Measurements from ENCODE around the gene EFNA5. TPM values are rescaled to one million over a fixed set of nuclear protein-coding genes. Genes with fewer than 3 reads are reported as not detected.

Gene EFNA5
- total and polyA plus RNA-seq, 2 of the 13 experiments (the other 11 are each of a cell fraction or from before 2014, with no cell fraction given): not detected

DNA sequence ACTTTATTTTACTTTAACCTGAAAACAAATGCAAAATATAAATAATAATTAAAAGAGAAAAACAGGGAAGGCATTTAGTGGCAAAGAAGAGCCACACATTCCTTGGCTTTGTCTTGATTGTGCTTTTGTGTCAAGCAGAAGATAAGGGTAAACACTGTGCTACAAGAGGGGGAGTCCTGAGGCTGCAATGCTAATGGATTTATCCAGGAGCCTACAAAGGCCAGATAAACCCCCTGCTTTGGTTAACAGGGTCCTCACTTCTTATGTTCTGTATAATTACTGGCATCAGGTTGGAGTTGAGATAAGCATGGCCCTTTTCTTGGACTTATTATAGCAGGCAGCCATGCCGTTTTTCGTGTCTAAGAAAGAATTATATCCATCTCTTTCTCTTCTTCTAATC, 302.8 kb downstream of the EFNA5 start:
- no peak for ATAC-seq
- Histone ChIP-seq H3K4me2 (ENCODE audit: low read depth, low read length) (no peak overlapping the region), H2AFZ (ENCODE audit: low read length) (no peak overlapping the region), H3K9me3 (ENCODE audit: low read length) (no peaks in the 10 kb centered on the region), H4K20me1 (ENCODE audit: insufficient read depth, low read length) (no peaks in the 10 kb centered on the region), H3K36me3 (replicated peaks in 1 of 2; ENCODE audit: control insufficient read depth in 1 of 2, insufficient read depth in 2 of 2, low read length in 2 of 2) (no peaks in the 10 kb centered on the region), H3K27me3 (ENCODE audit: control insufficient read depth in 1 of 2, insufficient read depth in 2 of 2, low read length in 2 of 2) (no peaks in the 10 kb centered on the region), H3K4me1 (ENCODE audit: insufficient read depth, low read length) (no peaks in the 10 kb centered on the region), H3K27ac (ENCODE audit: extremely low read length, insufficient read depth, low read length) (no peak overlapping the region), H3K4me3 (replicated peaks in 1 of 3; ENCODE audit: insufficient read depth in 1 of 3, low read depth in 2 of 3, low read length in 3 of 3) (no peak overlapping the region), H3K79me2 (ENCODE audit: insufficient read depth, low read length) (no peaks in the 10 kb centered on the region), H3K9ac (ENCODE audit: insufficient read depth, low read depth, low read length) (no peak overlapping the region)
- 0% methylated on average over 2 of the region's 2 CpGs for WGBS (ENCODE audit: low lambda C conversion rate)
- CTCF ChIA-PET (ENCODE audit: low intra/inter-chr PET ratio, low total read pairs): no interaction called here
- TF ChIP-seq ZBTB7B (CRISPR knock-in tag; IDR thresholded peaks at IDR 0.05): no peak
- no peak for DNase-seq (ENCODE audit: low spot score)
- POLR2A ChIA-PET: no interaction called here
- FAIRE-seq: no peak
- intact Hi-C loops (cut with micrococcal nuclease; ENCODE audit: unreplicated experiment): no loop called here
- no TSS peak for BruUV-seq (replicated peaks)
- in situ Hi-C loops (cut with HindIII; ENCODE audit: extremely low pct_ligation_motif_present, low pct_unique_long_range_greater_than_20kb): no loop called here

- no TSS peak for BruUV-seq (replicated peaks)
- WGBS (ENCODE audit: low lambda C conversion rate): 4% methylated on average over 4 of the region's 4 CpGs
- H3K4me2 ChIP-seq (ENCODE audit: low read depth, low read length): no peak overlapping the region
- H3K79me2 ChIP-seq (ENCODE audit: insufficient read depth, low read length): no peaks in the 10 kb centered on the region
- no peak overlapping the region for H3K4me3 ChIP-seq (replicated peaks in 1 of 3; ENCODE audit: insufficient read depth in 1 of 3, low read depth in 2 of 3, low read length in 3 of 3)
- H3K9me3 ChIP-seq (ENCODE audit: low read length): no peaks in the 10 kb centered on the region
- FAIRE-seq (no peak), DNase-seq (ENCODE audit: low spot score) (no peak), ATAC-seq (no peak)
- TF ChIP-seq ZNF354B (CRISPR knock-in tag; IDR thresholded peaks at IDR 0.05): no peak
- no peak for TF ChIP-seq ETS1 (CRISPR knock-in tag; IDR thresholded peaks at IDR 0.05)
- TF ChIP-seq ZSCAN31 (CRISPR knock-in tag; IDR thresholded peaks at IDR 0.05; ENCODE audit: low read depth): no peak
- TF ChIP-seq HHEX (CRISPR knock-in tag; IDR thresholded peaks at IDR 0.05): no peak
- no peak for TF ChIP-seq ZMAT3 (CRISPR knock-in tag; conservative IDR thresholded peaks at IDR 0.05)
- TF ChIP-seq, protein P1, sequence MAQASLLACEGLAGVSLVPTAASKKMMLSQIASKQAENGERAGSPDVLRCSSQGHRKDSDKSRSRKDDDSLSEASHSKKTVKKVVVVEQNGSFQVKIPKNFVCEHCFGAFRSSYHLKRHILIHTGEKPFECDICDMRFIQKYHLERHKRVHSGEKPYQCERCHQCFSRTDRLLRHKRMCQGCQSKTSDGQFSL (CRISPR knock-in tag; IDR thresholded peaks at IDR 0.05): no peak
- TF ChIP-seq LBX2 (CRISPR knock-in tag; IDR thresholded peaks at IDR 0.05; ENCODE audit: borderline replicate concordance): no peak
- TF ChIP-seq ZNF253 (CRISPR knock-in tag; IDR thresholded peaks at IDR 0.05; ENCODE audit: borderline replicate concordance): no peak
- no peak for TF ChIP-seq ZNF335 (CRISPR knock-in tag; IDR thresholded peaks at IDR 0.05)
- no peak for TF ChIP-seq BHLHE40 (IDR thresholded peaks at IDR 0.05; ENCODE audit: low read length)
- no peak for TF ChIP-seq MLX (CRISPR knock-in tag; IDR thresholded peaks at IDR 0.05)
- TF ChIP-seq HNF4G (IDR thresholded peaks at IDR 0.05; ENCODE audit: borderline replicate concordance, low read depth, low read length): no peak
- no peak for TF ChIP-seq HNF4G (CRISPR knock-in tag; IDR thresholded peaks at IDR 0.05; ENCODE audit: borderline replicate concordance, low read depth)
- no peak for TF ChIP-seq PRMT3 (CRISPR knock-in tag; IDR thresholded peaks at IDR 0.05; ENCODE audit: borderline replicate concordance, low read depth)
- no peak for TF ChIP-seq EHMT2 (IDR thresholded peaks at IDR 0.05; ENCODE audit: borderline replicate concordance, low read depth, low read length)
- no peak for TF ChIP-seq ZNF317 (CRISPR knock-in tag; IDR thresholded peaks at IDR 0.05)
- intact Hi-C loops (cut with micrococcal nuclease; ENCODE audit: unreplicated experiment) (no loop called here), in situ Hi-C loops (cut with HindIII; ENCODE audit: extremely low pct_ligation_motif_present, low pct_unique_long_range_greater_than_20kb) (no loop called here)
- H4K20me1 ChIP-seq (ENCODE audit: insufficient read depth, low read length): no peaks in the 10 kb centered on the region
- H3K27me3 ChIP-seq (ENCODE audit: control insufficient read depth in 1 of 2, insufficient read depth in 2 of 2, low read length in 2 of 2): no peaks in the 10 kb centered on the region
- POLR2A ChIA-PET: no interaction called here
- no peak overlapping the region for H3K9ac ChIP-seq (ENCODE audit: insufficient read depth, low read depth, low read length)
- H3K36me3 ChIP-seq (replicated peaks in 1 of 2; ENCODE audit: control insufficient read depth in 1 of 2, insufficient read depth in 2 of 2, low read length in 2 of 2): no peaks in the 10 kb centered on the region
- no peak overlapping the region for H3K27ac ChIP-seq (ENCODE audit: extremely low read length, insufficient read depth, low read length)
- H3K4me1 ChIP-seq (ENCODE audit: insufficient read depth, low read length): no peaks in the 10 kb centered on the region
- CTCF ChIA-PET (ENCODE audit: low intra/inter-chr PET ratio, low total read pairs): no interaction called here
- no peak overlapping the region for H2AFZ ChIP-seq (ENCODE audit: low read length)
Measured at GRCh38 chr5:107367480-107367879, 303.3 kb downstream of the EFNA5 start.

All from HepG2 (cell line).